Stimulated activated CD4-positive, alpha-beta T cell treated with anti-CD3 and anti-CD28 coated beads, Interleukin-1b, Interleukin-23, amount 100 ng/mL, for 48 hours (primary cell): ENCODE measurements around the gene STOML1.
"Not testable (repeated sequence)": the region's sequence is repeated elsewhere in the genome, so short reads cannot be mapped to it uniquely, and the experiment has no call there.

Experiments used
- DNase-seq: peaks from one replicate; pipeline ENCODE4 v3.0.0-alpha.2; 2020

The STOML1 gene

DNA sequence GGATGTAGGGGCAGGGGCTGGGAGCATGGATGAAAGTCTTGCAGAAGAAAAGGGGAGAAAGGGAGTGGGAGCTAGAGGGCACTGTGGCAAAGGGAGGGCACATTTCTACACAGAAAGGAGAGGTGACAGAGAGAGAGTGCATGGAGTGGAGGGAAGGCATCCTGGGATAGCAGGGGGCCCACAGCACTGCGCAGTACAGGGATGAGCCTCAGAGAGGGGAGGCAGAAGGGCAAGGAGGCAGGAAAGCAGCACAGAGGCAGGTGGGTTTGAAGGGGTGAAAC lies 5.4 kb downstream of the STOML1 start:
- DNase-seq = no peak

DNA sequence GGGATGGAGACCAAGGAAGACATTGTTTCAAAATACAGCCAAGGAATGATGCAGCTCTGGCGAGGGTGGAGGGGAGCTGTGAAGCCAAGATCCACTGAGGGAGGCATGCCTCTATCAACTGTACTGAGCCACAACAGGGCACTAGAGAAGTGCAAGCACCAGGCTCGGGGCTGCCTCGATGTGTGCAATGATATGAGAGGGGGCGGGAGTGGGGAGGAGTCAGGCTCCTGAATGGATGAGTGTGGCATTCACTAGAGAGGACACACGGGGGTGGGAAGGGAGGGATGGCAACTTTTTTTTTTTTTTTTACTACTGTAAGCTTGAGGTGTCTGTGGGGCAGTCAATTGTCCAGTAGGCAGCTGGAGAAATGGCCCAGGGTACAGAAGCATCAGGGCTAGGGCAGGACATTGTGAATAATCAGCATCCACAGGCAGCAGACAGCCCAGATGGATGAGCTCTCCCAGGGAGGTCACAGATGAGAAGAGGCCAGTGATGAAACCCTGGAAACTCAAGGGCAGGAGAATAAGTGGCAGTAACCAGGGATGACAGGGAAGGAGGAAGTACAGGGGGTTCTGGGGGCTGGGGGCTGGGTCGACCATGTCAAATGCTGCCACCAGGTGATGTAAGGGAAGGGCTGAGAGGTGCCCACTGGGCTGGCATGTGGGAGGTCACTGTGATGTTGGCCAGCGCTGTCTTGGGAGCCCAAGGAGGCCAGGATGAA lies 5.9 kb downstream of the STOML1 start:
- no peak for DNase-seq

DNA sequence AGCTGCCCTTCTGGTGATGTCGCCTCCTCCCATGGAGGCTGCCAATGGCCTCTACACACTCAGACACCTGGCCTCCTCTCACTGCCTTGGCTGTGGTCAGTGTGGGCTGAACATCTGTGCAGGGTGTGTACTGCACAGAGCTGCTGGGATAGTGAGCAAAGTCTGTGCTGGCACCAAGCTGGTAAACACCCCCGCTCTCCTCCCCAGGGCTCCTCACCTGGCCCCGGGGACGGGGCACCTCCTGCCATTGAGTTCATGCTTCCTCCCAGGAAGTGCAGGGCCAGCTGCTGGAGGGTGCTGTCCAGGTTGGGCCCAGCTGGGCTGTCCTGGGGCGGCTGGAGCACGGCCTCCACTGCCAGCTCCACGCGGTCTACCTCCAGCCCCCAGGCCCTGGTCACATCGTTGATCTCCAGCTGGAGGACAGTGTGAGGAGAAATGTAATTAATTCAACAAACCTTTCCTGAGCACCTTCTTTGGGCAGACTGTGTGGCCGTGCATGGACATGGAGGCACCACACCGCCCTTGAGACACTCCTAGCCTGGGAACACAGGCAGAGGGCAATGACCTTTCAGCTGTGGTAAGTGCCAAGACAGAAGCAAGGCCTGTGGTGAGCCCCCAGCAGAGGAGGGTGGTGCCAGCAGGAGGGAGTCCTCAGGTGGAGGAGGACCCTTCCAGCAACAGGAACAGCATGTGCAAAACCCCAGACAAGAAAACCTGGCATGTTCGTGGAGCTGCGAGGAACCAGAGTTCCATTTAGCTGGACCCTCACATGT lies 6.8 kb downstream of the STOML1 start:
- no peak for DNase-seq

DNA sequence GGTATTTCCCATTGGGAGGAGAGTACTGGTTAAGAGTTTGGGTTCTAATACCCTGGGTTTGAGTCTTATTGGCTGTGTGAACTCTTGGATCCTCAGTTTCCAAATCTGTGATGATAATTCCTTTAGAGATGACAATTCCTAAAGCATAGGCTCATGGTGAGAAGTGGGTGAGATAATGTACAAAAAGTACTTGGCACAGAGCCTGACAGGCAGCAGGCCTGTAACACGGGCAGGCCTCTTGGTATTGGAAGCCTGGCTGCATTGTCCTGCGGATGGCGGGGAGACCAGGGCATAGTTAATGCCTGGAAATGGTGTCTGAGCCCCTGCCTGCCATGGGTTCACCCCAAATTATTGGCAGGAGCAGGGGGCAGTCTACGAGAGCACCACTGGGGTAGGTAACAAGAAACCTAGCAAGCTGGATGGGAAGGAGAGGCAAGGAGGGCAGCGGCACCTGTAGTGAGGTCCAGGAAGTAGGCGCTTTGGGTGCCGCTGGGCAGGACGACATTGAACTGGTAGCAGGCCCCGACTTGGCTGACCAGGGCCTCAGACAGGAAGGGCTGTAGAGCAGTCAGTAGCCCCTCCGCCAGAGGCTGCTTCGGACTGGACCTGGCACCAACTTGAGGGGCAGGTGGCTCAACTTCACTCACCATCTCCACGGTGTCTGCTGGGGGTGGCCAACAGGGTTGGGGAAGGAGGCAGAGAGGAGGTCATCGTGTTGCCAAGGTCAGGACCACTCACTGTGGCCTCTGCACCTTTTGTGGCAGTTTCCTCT lies 7.7 kb downstream of the STOML1 start:
- no peak for DNase-seq

DNA sequence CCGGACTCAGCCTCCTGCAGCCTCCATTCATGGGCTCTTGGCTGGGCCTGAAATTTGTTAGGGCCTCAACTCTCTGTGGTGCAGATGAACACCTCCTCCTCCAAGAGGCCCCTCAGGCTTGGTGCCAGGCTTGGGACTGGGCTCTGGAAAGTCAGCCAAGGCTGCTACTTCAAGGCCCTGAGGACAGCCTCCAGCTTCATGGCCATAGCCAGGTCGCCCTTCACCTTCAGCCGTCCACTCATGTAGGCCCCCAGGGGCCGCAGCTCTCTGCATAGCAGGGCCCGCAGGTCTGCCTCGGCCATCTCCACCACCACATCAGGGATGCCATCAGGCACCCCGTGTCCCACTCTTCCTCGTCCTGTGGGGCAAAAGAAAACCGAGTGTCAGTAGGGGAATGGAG lies 8.3 kb downstream of the STOML1 start:
- no peak for DNase-seq

DNA sequence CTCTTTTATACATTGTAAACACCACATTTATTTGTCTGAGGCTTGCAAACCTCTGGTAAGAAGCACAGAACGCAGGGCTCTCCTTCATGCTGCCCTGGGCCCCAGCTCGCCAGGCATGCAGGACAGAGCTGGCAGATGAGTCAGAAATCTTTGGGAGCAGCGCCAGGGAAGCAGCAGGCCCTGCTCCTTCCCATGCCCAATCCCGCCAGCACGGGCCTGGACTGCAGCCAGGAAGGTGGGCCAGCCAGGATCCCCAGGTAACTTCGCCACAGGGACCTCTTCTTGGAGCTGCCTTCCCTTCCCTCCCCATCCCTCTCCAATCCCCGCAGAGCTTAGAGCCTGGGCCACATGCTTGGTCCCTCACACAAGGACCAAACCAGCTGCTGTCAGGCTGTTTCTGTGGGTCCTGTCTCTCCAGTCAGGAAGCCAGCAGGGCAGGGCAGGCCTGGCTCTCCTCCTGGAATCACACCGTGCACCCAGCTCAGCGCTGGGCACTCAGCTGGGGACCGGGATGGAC lies 8.8 kb downstream of the STOML1 start:
- DNase-seq = no peak

- DNase-seq = peak; percentile 62
Measured at GRCh38 chr15:73982222-73982962, 9.7 kb downstream of the STOML1 start.

GRCh38 chr15:73981761-73982221 lies 10.3 kb downstream of the STOML1 start:
- no peak for DNase-seq

- no peak for DNase-seq
Measured at GRCh38 chr15:73979636-73980035, 12.5 kb downstream of the STOML1 start.

GRCh38 chr15:73978896-73979295 lies 13.2 kb downstream of the STOML1 start:
- DNase-seq = no peak

DNA sequence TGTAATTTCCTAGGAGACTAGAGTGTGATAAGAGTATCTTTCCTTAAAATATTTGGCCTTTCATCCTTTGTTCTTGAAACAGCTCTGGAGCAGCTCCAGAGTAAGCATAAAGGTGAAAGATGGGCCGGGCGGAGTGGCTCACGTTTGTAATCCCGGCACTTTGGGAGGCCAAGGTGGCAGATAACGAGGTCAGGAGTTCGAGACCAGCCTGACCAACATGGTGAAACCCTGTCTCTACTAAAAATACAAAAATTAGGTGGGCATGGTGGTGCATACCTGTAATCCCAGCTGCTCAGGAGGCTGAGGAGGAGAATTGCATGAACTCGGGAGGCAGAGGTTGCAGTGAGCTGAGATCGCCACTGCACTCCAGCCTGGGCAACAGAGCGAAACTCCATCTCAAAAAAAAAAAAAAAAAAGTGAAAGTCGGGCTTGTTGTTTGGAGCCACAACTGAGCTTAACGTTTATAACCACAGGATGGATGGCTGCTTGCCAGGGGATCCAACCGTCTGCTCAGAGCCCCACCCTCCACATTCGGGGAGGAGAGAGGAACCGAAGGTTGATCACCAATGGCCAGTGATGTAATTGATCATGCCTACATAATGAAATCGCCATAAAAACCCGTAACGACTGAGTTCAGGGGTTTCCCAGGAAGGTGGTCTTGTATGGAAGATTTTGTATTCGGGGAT lies 16.5 kb downstream of the STOML1 start:
- DNase-seq = peak; percentile 38

DNA sequence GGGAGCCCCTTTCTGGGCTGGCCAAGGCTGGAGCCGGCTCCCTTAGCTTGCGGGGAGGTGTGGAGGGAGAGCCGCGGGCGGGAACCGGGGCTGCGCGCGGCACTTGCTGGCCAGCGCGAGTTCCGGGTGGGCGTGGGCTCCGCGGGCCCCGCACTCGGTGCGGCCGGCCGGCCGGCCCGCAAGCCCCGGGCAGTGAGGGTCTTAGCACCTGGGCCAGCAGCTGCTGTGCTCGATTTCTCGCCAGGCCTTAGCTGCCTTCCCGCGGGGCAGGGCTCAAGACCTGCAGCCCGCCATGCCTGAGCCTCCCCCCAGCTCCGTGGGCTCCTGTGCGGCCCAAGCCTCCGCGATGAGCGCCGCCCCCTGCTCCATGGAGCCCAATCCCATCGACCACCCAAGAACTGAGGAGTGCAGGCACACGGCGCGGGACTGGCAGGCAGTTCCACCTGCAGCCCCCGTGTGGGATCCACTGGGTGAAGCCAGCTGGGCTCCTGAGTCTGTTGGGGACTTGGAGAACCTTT lies 18.4 kb downstream of the STOML1 start:
- not testable (repeated sequence) for DNase-seq

DNA sequence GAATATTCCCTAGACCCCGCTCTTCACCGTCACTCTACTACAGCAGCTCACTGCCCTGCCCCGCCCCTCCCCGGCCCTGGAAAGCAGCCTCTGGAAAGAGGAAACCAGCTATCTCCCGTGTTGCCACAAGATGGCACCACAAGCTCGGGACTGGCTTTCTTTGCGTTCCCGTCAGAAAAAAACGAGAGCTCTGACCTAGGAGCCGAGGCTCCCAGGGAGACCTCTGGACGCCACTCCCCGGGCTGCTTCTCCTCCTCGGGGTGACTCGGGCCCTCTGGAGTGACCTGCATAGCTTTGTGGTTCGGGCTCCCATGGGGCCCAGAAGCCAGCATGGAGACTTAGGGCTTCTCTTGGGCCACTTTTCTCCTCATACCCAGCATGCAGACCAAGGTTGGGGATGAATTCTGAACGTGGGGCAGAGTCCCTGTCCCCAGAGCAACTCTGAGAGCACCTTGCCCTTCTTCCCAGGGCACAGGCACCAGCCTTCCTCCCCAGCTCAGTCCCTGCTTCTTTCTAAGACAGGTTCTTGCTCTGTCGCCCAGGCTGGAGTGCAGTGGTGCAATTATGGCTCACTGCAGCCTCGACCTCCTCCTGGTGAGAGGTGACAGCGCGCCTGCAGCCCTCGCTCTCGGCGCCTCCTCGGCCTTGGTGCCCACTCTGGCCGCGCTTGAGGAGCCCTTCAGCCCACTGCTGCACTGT lies 19.0 kb downstream of the STOML1 start:
- peak; percentile 82 for DNase-seq

DNA sequence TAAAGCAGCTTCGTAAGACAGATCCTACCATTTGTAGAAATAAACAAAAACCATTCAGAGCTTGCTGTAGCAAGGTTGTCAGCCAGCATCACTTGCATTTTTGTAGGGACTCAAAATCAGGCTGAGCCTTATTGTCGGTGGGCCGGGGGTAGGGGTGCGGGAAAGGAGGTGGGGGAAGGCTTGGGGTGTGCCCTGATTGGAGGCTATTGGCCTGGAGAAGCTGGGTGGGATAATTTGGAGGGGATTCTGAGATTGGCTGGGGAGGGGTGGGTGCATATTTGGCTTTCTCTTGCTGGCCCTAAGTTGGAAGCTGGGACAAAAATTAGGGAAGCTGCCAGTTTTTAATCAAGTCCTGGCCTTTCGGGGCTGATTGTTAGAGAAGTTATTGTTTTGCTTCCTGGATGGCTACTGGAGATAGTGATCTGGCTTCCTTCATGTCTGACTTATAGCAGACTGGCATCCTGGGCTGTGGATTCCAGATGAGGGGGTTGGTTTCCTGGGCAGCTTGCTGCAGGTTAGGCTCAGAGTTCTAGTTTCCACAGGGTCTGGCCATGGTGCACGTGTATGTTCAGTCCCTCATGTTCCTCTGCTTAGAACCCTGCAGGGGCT lies 22.8 kb downstream of the STOML1 start:
- DNase-seq = no peak

DNA sequence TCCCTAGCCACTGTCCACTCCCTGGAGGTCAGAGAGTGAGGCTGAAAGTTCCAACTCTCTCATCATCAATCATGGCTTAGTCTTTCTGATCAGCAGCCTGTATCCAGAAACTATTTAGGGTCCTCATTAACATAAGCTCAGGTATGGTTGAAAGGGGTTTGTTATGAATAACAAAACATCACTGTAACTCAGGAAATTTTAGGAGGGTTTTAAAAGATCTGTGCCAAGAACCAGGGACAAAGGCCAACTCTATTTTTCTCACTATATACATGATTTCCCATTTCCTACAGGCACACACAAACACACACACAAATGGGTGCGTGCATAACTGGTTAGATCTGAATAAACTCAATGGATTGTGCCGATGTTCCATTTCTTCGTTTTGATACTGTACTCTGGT lies 23.6 kb downstream of the STOML1 start:
- DNase-seq = no peak

DNA sequence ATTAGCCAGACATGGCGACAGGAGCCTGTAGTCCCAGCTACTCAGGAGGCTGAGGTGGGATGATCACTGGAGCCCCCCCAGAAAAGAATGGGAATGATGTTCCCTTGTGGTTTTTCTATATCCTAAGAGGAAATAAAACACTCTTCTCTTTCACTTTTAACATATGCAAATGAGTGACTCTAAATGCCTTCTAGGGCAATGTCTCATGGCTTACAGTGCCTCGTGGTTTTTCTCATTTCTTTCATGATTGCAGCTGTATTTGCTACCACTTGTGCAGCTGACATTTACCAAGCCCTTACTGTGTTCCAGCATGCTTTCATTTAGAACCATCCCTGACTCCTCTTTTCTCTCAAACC lies 26.4 kb downstream of the STOML1 start:
- peak; percentile 24 for DNase-seq

DNA sequence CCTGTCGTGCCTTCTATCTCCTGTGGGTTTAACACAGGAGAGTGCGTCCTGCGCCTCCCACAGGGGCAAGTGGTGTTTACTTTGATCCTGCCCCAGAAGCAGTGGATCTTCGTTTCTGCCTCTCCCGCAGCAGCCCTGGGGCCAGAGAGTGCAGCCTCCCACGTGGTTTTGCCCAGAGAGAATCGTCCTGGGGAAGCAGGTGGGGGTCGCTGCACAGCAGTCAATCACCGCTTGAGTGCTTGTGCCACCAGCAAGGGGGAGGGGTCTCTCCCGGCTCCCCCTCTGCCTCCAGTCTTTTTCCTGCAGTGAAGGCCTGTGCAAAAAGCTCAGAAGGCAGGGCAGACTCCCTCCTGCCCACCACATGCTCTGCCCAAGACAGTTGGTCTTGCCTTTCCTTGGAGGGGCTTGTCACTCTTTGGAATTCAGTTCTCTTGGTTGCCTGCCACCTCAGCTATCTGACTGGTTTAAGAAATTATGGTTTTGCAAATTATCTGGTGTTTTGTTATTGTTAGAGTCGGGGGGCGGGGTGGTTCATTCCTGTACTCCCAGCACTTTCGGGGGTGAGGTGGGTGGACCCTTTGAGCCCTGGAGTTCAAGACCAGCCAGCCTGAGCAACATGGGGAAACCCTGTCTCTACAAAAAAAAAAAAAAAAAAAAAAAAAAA lies 26.9 kb downstream of the STOML1 start:
- DNase-seq = peak; percentile 75

DNA sequence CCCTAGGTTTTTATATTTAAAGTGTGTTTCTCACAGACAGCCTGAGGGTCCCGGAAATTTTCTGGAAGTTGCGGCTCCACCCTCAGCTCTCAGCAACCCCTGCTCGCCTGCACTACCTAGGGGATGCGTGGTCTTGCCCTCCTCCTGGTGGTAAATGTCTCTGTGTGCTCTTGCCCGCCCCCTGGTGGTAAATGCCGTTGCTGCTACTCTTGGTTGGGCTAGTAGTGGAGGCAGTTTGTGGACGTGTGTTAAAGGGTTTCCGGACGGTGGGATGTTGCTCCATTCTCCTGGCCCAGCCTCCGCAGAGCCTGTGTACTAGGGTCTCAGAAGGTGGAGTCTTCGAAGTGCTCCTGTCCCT lies 27.4 kb downstream of the STOML1 start:
- peak; percentile 86 for DNase-seq

DNA sequence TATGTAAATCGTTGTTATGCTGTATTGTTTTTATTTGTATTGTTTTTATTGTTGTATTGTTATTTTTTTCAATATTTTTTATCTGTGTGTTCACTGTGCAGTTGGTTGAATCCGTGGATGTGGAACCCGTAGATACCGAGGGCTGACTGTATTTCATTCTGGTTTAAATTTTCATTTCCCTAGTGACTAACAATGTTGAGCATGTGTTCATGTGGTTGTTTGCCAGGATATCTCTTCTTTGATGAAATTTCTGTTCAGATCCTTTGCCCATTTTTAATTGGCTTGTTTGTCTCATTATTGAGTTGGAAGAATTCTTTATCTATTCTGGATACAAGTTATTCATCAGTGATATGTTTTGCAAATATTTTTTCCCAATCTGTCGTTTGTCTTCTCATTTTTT lies 29.7 kb downstream of the STOML1 start:
- DNase-seq = no peak

DNA sequence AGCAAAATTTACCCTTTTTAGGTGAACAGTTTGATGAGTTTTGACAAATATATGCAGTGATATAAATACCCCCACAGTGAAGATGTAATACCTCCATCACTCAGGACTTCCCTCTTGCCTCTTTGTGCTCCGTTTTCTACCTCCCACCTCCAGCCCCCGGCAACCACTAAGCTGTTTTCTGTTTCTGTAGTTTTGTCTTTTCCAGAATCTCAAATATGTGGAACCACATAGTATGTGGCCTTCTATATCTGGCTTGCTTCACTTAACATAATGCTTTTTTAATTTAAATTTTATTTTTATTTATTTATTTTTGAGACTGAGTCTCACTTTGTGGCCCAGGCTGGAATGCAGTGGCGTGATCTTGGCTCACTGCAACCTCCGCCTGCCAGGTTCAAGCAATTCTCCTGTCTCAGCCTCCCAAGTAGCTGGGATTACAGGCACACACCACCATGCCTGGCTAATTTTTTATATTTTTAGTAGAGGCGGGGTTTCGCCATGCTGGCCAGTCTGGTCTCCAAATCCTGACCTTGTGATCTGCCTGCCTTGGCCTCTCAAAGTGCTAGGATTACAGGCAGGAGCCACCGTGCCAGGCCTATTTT lies 31.5 kb downstream of the STOML1 start:
- DNase-seq = not testable (repeated sequence)
